Activated CD4-positive, alpha-beta memory T cell treated with anti-CD3 and anti-CD28 coated beads for 36 hours (primary cell): Measurements from ENCODE around the gene LRPPRC. TPM values are rescaled to one million over a fixed set of nuclear protein-coding genes. Genes with fewer than 3 reads are reported as not detected.

Experiments
- CTCF ChIA-PET: fragments of 350-600 bp; sonication (Branson Sonifier 250); formaldehyde crosslinking; loops from one replicate; lab custom pipeline; 2021; ENCODE audit warnings: antibody characterized with exemption, inconsistent platforms; lab: Charles Lee
- POLR2A ChIA-PET: fragments of 350-600 bp; sonication (Branson Sonifier 250); formaldehyde crosslinking; loops from one replicate; lab custom pipeline; 2021; ENCODE audit warnings: antibody characterized with exemption; lab: Charles Lee
- DNase-seq: peaks from one replicate; pipeline ENCODE4 v3.0.0-alpha.2; 2020
- H3K27ac Mint-ChIP-seq: one replicate; pipeline ENCODE4 v1.8.0; 2021; ENCODE audit warnings: mixed read lengths
- H3K27me3 Mint-ChIP-seq: one replicate; pipeline ENCODE4 v1.8.0; 2021; ENCODE audit warnings: mixed read lengths
- H3K36me3 Mint-ChIP-seq: one replicate; pipeline ENCODE4 v1.8.0; 2021; ENCODE audit warnings: mixed read lengths
- H3K4me1 Mint-ChIP-seq: one replicate; pipeline ENCODE4 v1.8.0; 2021; ENCODE audit warnings: low read depth, mixed read lengths
- H3K4me3 Mint-ChIP-seq: one replicate; pipeline ENCODE4 v1.8.0; 2021; ENCODE audit warnings: mild to moderate bottlenecking, mixed read lengths
- H3K9me3 Mint-ChIP-seq: one replicate; pipeline ENCODE4 v1.8.0; 2021; ENCODE audit warnings: mixed read lengths
- intact Hi-C: fragments of 100-400 bp; cut with micrococcal nuclease; formaldehyde crosslinking; loops from one replicate; pipeline ENCODE4 v1.15.1; 2023
- total RNA-seq, 2 experiments: library from RNA; stranded (reverse); gene quantifications; one replicate each; pipeline ENCODE4 v1.2.3, GENCODE V29; 2021

LRPPRC gene
- total RNA-seq, 2 experiments from 2014 or later = 141 to 144 TPM

- ChIA-PET CTCF (interaction anchor here (0.9 to 1.2 kb wide), 2 partner anchors 32 to 230 kb away, joined by 3 to 4 read pairs; no protein-coding TSS in a partner anchor), POLR2A (no interaction called here)
Observed at GRCh38 chr2:43846140-43846793, 149.5 kb downstream of the LRPPRC start.

GRCh38 chr2:43845181-43845580 lies 150.6 kb downstream of the LRPPRC start:
- no peaks in the 10 kb centered on the region for H3K4me1 Mint-ChIP-seq

More at GRCh38 chr2:43846140-43846793, 149.5 kb downstream of the LRPPRC start:
- H3K27ac Mint-ChIP-seq = no peak overlapping the region
- H3K27me3 Mint-ChIP-seq = peaks cover 6% of the 10 kb centered on the region
- no peaks in the 10 kb centered on the region for H3K4me1 Mint-ChIP-seq
- H3K4me3 Mint-ChIP-seq = no peak overlapping the region
- no peaks in the 10 kb centered on the region for H3K9me3 Mint-ChIP-seq
- no peak for DNase-seq
- intact Hi-C loops = no loop called here
- no peaks in the 10 kb centered on the region for H3K36me3 Mint-ChIP-seq

DNA sequence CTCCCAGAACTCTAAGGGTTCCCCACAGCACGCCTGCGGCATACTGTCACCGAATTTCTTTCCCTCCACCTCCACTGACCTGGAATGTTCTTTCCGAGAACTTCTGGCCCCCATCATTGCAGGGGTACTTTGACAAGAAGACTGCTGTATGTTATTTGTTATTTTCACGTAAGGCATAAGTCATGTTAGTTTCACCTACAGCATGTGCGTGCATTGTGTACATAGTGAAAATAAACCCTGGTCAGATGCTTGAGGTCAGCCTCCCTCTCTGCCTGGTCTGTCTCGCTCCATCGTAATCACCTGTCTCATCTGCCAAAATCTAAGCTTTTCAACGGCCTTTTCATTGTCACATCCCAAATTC lies 152.9 kb downstream of the LRPPRC start:
- Mint-ChIP-seq H3K27ac (no peak overlapping the region), H3K4me3 (no peak overlapping the region), H3K27me3 (peaks cover 6% of the 10 kb centered on the region), H3K9me3 (no peaks in the 10 kb centered on the region), H3K36me3 (no peaks in the 10 kb centered on the region), H3K4me1 (no peaks in the 10 kb centered on the region)
- ChIA-PET POLR2A (no interaction called here), CTCF (interaction anchor here (3.1 kb wide), 1 partner anchor 35 kb away, joined by 9 read pairs; no protein-coding TSS in a partner anchor)
- DNase-seq = no peak
- intact Hi-C loops = no loop called here

More at GRCh38 chr2:43845181-43845580, 150.6 kb downstream of the LRPPRC start:
- Mint-ChIP-seq H3K4me3 (no peak overlapping the region), H3K27me3 (peaks cover 6% of the 10 kb centered on the region), H3K9me3 (no peaks in the 10 kb centered on the region), H3K27ac (no peak overlapping the region), H3K36me3 (no peaks in the 10 kb centered on the region)
- intact Hi-C loops = no loop called here
- ChIA-PET POLR2A (no interaction called here), CTCF (no interaction called here)
- no peak for DNase-seq

DNA sequence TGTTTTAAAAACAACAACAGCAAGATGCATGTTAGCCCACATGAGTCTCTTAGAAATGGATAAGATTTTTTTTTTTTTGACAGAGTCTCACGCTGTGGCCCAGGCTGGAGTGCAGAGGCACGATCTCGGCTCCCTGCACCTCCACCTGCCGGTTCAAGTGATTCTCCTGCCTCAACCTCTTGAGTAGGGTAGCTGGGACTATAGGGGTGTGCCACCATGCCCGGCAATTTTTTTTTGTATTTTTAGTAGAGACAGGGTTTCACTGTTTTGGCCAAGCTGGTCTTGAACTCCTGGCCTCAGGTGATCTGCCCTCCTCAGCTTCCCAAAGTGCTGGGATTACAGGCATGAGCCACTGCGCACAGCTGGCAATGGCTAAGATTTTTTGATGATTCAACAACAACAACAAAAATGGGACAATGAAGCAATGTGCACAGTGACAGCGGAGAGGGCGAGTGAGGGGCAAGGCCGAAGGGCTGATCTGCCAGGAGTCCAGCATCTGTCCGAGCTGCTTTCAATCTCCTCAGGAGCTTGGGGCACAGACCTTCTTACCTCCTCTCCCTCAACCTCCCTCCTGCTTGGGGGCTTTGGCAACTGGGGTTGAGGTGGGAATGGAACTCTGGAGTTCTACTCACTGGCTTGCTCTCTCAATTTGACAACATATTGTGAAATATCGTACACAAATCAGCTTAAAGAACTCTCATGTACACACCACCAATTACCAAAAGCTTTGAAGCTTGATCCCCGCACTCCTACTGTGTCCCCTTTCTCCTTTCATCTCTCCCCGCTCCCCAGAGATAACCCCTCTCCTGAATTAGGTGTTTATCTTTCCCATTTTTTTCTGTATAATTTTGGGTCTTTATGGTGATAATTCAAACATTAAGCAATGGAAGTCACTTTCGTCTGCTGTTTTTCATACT lies 153.6 kb downstream of the LRPPRC start:
- Mint-ChIP-seq H3K36me3 (no peaks in the 10 kb centered on the region), H3K4me1 (no peaks in the 10 kb centered on the region), H3K9me3 (no peaks in the 10 kb centered on the region), H3K27ac (no peak overlapping the region), H3K4me3 (no peak overlapping the region), H3K27me3 (peaks cover 5% of the 10 kb centered on the region)
- ChIA-PET CTCF (interaction anchor here (3.1 kb wide), 1 partner anchor 36 kb away, joined by 9 read pairs; no protein-coding TSS in a partner anchor), POLR2A (no interaction called here)
- intact Hi-C loops = no loop called here
- DNase-seq = no peak

GRCh38 chr2:43840965-43841364 lies 154.8 kb downstream of the LRPPRC start:
- no peak overlapping the region for H3K27ac Mint-ChIP-seq

DNA sequence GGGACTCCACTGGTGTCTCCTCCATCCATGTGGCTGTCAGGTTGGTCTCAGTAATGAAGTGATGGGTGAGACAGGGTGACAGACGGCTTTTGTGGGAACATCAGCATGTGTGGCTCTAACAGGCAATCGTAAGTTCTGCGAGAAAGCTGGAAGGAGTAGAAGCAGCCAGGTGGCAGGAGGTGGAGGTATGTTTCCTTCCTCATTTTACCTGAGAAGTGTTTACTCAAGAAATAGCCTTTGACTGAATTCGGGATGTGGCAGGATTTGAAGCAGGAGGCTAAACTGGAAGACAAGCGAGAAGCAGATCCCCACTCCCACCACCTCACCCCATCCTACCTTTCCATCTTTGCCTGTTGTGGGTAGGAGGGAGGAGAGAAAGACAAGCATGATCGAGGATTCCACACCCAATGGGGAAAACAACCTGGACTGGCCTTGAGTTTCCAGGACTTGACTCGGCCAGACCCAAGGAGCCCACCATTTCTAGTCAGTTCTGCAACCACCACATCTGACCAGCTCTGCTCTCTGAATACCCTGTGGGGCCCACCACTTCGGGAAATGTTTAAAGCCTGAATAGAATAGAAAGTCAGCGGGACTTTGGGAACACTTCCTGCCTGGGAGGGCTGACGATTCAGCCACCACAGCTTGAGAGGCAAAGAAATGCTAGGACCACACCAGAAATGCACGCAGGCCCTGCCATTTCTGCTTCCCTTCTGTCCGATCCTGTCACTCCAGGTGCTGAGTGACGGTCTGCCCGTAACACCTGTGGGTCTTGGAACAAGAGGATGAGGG lies 155.8 kb downstream of the LRPPRC start:
- Mint-ChIP-seq H3K9me3 (no peaks in the 10 kb centered on the region), H3K4me3 (no peak overlapping the region), H3K36me3 (no peaks in the 10 kb centered on the region), H3K27ac (no peak overlapping the region), H3K27me3 (no peaks in the 10 kb centered on the region), H3K4me1 (no peaks in the 10 kb centered on the region)
- DNase-seq = no peak
- intact Hi-C loops = no loop called here
- POLR2A ChIA-PET = no interaction called here
- CTCF ChIA-PET = interaction anchor here (3.1 kb wide), 1 partner anchor 38 kb away, joined by 9 read pairs; no protein-coding TSS in a partner anchor

More at GRCh38 chr2:43840965-43841364, 154.8 kb downstream of the LRPPRC start:
- ChIA-PET CTCF (interaction anchor here (3.1 kb wide), 1 partner anchor 37 kb away, joined by 9 read pairs; no protein-coding TSS in a partner anchor), POLR2A (no interaction called here)
- no peaks in the 10 kb centered on the region for H3K27me3 Mint-ChIP-seq
- H3K36me3 Mint-ChIP-seq = no peaks in the 10 kb centered on the region
- H3K9me3 Mint-ChIP-seq = no peaks in the 10 kb centered on the region
- no peaks in the 10 kb centered on the region for H3K4me1 Mint-ChIP-seq
- DNase-seq = no peak
- intact Hi-C loops = no loop called here
- H3K4me3 Mint-ChIP-seq = no peak overlapping the region

DNA sequence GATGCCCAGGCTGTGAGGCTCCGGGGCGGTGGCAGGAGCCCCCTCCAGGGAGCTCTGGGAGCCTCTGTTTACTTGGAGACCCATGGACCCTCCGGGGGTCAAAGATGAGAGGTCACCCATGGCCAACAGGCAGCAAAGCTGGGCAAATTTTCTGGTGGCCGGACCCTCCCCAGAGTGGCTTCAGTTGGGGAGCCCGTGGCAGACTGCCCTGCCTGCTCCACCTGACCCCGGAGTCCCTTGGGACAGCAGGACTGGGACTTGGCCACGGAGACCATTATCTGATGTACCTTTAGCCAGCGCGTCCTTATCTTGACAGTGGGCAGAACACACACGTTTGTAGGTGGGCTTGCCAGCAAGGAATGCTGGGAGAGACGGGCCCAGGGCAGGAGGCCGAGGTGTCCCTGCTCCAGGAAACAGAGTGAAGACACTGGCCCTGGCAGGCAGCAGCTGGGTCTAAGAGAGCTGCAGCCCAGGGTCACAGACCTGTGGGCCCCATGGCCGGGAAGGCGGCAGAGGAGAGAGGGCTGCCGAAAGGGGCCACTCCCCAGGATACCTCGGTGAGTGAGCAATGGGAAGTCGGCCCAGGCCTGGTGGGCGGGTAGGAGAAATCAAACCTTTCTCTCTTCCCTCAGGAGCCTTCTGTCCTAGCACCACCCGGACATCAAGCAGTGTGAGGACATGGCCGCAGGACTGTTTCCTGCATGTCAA lies 157.1 kb downstream of the LRPPRC start, which contains the start of the genes ABCG5 and ABCG8:
Gene ABCG5, minus strand, starts transcription at position 280 of the 708 bp plus-strand sequence. Its CDS starts 160 bp downstream, at position 120.
Gene ABCG8, plus strand, starts transcription at position 412 of the 708 bp plus-strand sequence. Its CDS starts 83 bp downstream, at position 495.
- CTCF ChIA-PET = no interaction called here
- no peaks in the 10 kb centered on the region for H3K4me1 Mint-ChIP-seq
- H3K9me3 Mint-ChIP-seq = no peaks in the 10 kb centered on the region
- H3K27ac Mint-ChIP-seq = no peak within 1 kb of the TSS
- H3K27me3 Mint-ChIP-seq = peaks cover 3% of the 10 kb centered on the region
- intact Hi-C loops = no loop called here
- no peaks in the 10 kb centered on the region for H3K36me3 Mint-ChIP-seq
- DNase-seq = no peak
- POLR2A ChIA-PET = no interaction called here
- H3K4me3 Mint-ChIP-seq = no peak within 1 kb of the TSS

DNA sequence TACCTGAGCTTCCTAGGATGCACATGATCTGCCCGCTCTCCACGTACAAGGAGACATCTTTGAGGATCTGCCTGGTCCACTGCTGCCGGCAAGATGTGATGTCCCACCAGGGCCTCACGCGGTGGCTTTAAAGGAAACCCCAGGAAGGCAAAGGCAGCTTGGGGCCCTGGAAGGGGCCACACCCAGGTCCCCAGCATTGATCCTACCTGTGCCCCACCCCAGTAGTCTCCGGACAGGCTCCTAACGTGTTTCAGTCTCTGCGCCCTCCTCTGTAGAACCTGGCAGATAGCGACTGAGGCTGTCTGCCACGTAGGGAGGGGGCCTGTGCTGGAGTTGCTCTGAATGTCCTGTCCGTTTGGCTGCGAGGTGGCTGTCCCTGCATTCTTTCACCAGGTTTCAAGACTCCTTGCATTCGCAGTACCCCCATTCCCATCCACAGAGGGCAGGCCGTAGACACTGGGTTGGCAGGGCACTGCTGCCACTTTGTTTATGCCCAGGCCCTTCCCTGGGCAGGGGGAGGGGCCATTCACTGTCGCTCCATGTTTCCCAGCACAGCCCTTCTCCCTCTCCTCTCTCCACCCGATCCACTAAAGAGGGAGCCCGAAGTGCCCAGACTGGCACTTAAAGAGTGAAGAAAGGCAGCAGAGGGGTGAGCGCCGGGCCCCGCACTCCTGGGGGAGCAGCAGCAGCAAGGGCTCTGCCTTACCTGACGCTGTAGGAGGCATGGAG lies 157.8 kb downstream of the LRPPRC start:
- ChIA-PET CTCF (no interaction called here), POLR2A (no interaction called here)
- Mint-ChIP-seq H3K36me3 (no peaks in the 10 kb centered on the region), H3K27me3 (peaks cover 4% of the 10 kb centered on the region), H3K4me3 (no peak overlapping the region), H3K9me3 (no peaks in the 10 kb centered on the region), H3K4me1 (no peaks in the 10 kb centered on the region), H3K27ac (no peak overlapping the region)
- no peak for DNase-seq
- intact Hi-C loops = no loop called here

DNA sequence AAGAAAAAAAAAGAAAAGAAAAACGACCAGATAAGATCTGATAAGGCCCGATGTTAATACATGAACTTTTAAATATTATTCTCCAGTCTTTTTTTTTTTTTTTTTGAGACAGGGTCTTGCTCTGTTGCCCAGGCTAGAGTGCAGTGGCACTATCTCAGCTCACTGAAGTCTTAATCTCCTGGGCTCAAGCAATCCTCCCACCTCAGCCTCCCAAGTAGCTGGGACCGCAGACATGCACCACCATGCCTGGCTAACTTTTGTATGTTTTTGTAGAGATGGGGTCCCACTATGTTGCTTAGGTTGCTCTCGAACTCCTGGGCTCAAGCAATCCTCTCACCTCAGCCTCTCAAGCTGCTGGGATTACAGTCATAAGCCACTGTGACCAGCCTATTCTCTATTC lies 158.8 kb downstream of the LRPPRC start:
- intact Hi-C loops = no loop called here
- Mint-ChIP-seq H3K36me3 (no peaks in the 10 kb centered on the region), H3K4me3 (no peak overlapping the region), H3K9me3 (no peaks in the 10 kb centered on the region), H3K27me3 (peaks cover 4% of the 10 kb centered on the region), H3K27ac (no peak overlapping the region), H3K4me1 (no peaks in the 10 kb centered on the region)
- ChIA-PET CTCF (no interaction called here), POLR2A (no interaction called here)
- DNase-seq = no peak
